Inferior parietal cortex (tissue), 1 donor: ENCODE data around the gene KMT5C.

Experiments used
- DNase-seq: peaks from one replicate; pipeline ENCODE4 v3.0.0-alpha.2; 2016; ENCODE audit errors: extremely low spot score

Gene KMT5C

GRCh38 chr19:55385724-55386492 lies 46.2 kb downstream of the KMT5C start, which contains the start of gene RPL28:
Gene RPL28, plus strand, starts transcription at chr19:55385932. Its CDS starts 426 bp downstream, at chr19:55386358.
- peak; percentile 100 for DNase-seq

GRCh38 chr19:55386493-55386971 lies 46.9 kb downstream of the KMT5C start:
- no peak for DNase-seq

GRCh38 chr19:55387736-55388497 lies 48.2 kb downstream of the KMT5C start:
- no peak for DNase-seq

GRCh38 chr19:55389386-55390317 lies 50.0 kb downstream of the KMT5C start:
- no peak for DNase-seq

- DNase-seq: no peak
Observed at GRCh38 chr19:55390461-55390880, 50.8 kb downstream of the KMT5C start.

- no peak for DNase-seq
Observed at GRCh38 chr19:55391191-55391670, 51.6 kb downstream of the KMT5C start.

GRCh38 chr19:55391702-55392615 lies 52.3 kb downstream of the KMT5C start:
- DNase-seq: no peak

GRCh38 chr19:55392820-55393761 lies 53.4 kb downstream of the KMT5C start:
- no peak for DNase-seq
